Activated naive CD4-positive, alpha-beta T cell treated with Interleukin-2 at 50 U/mL for 16 hours (primary cell): Measurements from ENCODE around the gene SH3GLB2.
"Not testable (repeated sequence)": the region's sequence is repeated elsewhere in the genome, so short reads cannot be mapped to it uniquely, and the experiment has no call there.

Source experiments
- DNase-seq: peaks from one replicate; pipeline ENCODE4 v3.0.0-alpha.2; 2020

Gene SH3GLB2

GRCh38 chr9:129014124-129014523 is 14.0 kb downstream of the SH3GLB2 start:
- no peak for DNase-seq

- no peak for DNase-seq
Measured at GRCh38 chr9:129013674-129014073, 14.5 kb downstream of the SH3GLB2 start.

DNA sequence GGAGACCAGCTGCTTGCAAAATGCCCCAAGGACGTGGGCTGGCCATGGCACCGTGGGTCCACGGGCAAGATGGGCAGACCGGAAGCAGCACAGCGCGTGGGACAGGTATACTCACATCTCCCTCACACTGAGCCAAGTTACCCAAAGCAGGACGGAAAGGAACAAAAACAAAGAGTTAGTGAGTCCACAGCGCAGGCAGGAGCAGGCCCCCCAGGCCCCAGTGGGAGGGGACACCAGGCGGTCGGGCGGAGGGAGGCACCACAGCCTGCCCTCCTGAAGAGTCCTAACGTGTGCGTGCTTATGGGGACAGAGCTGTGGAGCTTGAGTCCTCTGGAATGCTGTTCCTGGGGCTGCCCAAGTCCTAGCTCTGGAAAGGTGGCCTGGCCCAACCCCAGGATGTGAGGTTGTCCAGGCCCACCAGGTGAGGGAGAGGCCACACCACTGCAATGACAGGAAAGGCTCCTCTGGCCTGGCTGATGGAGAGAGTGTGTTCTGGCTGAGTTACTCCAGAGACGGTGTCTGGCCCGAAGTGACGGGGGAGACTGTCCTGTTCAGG is 15.2 kb downstream of the SH3GLB2 start:
- no peak for DNase-seq

DNA sequence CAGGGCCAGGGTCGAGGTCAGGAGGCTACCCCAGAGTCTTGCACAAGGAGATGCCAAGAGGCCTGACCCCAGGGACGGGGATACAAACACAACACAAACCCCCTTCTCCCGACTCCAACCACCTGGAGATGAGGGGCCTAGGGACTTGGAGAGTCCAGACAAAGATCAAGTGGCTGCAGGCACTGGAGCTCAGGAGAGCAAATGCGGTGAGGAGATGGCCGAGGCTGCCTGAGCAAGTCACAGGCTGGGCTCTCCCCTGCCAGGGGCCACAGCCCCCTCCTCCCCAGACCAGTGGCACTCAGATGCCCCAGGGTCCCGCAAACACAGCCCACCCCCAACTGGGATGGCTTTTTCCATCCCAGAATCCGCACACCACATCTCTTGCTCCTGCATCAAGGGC is 15.8 kb downstream of the SH3GLB2 start:
- DNase-seq: no peak

- DNase-seq: no peak
Measured at GRCh38 chr9:129011761-129012181, 16.4 kb downstream of the SH3GLB2 start.

DNA sequence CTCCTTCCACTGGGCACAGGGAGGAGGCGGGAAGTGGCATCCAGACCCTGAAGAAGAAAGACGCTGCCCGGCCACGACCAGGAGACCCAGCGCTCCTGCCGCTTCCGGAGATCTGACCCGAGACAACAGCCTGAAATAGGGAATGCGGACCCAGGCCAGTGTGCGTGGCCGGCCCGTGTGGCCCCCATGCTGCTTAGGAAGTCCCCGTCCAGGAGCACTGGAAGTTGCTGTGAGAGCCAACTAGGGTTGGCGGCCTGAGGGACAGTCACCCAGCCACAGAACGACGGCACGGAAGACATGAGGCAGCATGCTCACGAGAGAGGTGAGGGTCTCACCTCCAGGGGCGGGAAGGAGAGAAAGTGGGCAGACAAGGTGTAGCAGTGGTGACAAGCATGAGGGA is 17.0 kb downstream of the SH3GLB2 start:
- DNase-seq: no peak

DNA sequence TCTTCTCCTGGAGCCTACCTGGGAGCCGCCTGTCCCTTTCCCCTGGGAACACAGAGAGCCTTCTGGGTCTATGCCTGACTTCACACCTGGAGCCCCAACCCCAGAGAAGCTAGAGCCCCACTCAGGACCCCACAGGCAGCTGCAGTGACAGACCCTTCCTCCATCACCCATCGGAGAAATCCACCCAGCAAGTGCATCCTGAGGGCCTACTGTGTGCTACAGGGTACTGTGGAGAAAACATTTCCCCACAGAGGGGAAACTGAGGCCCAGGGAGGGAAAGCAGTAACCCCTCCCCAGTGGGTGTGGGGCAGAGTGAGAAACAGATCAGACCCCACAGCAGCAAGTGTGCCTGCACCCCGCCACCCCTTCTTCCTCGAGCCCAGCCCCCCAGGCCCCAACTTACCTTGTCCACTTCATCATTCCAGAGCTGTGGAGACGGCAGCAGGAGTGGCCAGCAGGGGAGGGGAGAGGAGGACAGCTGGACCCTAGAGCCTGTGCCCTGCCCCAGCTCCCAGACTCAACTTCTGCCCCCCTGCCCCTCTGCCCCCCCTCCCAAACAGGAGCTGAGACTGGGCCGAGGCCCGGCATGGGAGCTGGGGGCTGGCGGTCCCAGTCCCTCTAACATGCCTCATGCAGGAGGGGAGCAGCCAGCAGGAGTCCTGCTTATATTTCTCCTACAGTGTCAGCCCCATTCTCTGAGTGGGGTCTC is 17.7 kb downstream of the SH3GLB2 start:
- DNase-seq: no peak

- no peak for DNase-seq
Measured at GRCh38 chr9:129009584-129010141, 18.5 kb downstream of the SH3GLB2 start.

GRCh38 chr9:129008986-129009583 is 19.0 kb downstream of the SH3GLB2 start:
- no peak for DNase-seq

GRCh38 chr9:129008469-129008965 is 19.6 kb downstream of the SH3GLB2 start:
- DNase-seq: no peak

DNA sequence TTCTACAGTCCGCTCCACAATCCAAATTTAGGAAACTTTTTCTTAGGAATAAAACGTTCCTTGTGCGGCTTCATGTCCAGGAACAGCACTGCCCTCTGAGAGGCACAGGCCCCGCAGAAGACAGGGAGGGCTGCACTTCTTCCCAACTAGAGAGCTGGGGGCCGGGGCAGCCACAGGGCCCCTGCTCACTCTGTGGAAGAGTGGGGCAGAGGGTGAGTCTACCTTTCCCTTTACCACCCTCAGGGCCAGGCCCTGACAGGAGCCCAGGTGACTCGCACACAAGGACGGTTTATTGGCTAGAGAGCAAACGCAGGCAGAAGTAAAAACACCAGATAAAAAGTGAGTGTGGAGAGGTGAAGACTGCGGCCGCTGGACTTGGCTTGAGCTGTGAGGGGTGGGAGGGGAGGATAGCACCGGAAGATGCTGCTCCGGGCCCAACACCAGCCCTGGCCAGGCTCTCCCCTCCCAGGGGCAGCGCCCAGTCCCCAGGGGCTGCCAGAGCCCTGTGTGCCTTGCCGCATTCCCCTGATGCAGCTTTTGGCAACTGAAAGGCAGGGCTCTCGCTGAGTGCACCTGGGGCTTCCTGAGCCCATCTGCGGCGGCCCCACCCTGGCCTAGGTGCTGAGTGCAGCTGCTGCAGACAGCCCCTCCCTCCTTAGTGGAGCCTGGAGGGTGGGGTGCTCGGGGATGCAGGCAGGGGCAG is 20.2 kb downstream of the SH3GLB2 start:
- DNase-seq: no peak

DNA sequence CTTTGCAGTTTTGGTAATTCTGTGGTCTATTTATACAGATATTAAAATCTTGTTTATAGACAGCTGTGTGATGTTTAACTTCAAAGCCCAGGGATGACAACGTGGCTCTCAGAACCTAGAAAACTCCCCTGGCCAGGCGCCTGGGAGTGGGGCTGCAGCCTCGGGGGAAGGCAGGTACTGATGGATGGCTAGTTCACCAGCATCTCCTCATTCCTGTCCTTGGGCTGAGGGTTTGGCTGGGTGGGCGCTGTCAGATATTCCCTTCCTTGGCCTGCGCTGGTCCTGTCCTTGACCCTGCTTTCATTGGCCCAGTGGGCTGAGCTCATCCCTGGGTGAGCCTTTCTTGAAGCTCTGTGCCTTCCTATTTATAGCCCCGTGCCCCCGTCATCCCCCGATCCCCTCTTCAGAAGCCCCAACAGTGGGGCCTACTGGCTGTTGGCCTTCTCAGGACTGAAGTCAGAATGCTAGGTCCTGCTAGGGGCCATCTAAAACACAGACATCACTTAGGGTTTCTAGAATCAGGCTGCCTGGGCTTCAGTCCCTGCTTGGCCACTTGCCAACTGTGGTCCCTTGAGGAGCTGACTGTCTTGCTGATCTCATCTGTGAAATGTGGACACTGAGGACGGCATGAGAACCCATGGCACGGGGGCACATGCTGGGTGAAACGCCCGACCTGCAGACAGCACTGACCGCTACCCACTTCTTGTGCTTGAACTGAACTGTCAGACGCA is 20.9 kb downstream of the SH3GLB2 start:
- no peak for DNase-seq

- peak; percentile 39 for DNase-seq
Measured at GRCh38 chr9:129006328-129007034, 21.6 kb downstream of the SH3GLB2 start.

DNA sequence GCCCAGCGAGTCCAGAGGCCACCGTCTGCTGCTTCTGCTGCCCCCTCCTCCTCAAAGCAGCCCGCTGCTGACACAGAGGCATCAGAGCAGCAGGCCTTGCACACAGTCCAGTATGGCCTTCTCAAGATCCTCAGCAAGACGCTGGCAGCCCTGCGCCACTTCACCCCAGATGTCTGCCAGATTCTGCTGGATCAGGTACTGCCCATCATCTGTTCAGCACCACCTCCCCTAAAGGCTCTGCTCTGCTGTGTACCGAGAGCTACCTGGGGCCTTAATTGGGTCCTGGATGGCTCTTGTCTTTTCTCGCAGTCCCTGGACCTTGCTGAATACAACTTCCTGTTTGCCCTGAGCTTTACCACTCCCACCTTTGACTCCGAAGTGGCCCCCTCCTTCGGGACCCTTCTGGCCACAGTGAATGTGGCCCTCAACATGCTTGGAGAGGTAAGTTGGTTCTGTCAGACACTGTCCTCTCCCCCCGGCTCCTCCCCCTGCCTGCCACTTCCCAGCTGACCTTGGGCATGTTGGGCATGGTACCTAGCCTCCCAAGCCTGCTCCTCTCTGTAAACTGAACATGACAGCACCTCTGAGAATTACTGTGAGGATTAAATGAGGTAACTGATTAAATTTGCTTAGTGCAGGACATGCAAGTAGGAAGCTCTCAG is 22.7 kb downstream of the SH3GLB2 start:
- no peak for DNase-seq

DNA sequence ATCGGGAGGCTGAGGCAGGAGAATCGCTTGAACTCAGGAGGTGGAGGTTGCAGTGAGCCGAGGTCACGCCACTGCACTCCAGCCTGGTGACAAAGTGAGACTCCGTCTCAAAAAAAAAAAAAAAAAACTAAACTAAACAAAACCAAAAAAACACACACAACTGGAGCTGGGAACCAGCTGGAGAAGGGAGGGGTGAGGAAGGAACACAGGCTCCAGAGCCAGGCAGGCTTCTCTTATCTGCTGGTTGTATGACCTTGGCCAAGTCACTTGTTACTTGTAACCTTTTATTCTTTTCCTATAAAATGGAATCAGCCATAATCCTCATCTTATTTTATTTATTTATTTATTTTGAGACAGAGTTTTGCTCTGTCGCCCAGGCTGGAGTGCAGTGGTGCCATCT is 24.0 kb downstream of the SH3GLB2 start:
- DNase-seq: not testable (repeated sequence)

- no peak for DNase-seq
Measured at GRCh38 chr9:129002992-129003391, 25.1 kb downstream of the SH3GLB2 start.

DNA sequence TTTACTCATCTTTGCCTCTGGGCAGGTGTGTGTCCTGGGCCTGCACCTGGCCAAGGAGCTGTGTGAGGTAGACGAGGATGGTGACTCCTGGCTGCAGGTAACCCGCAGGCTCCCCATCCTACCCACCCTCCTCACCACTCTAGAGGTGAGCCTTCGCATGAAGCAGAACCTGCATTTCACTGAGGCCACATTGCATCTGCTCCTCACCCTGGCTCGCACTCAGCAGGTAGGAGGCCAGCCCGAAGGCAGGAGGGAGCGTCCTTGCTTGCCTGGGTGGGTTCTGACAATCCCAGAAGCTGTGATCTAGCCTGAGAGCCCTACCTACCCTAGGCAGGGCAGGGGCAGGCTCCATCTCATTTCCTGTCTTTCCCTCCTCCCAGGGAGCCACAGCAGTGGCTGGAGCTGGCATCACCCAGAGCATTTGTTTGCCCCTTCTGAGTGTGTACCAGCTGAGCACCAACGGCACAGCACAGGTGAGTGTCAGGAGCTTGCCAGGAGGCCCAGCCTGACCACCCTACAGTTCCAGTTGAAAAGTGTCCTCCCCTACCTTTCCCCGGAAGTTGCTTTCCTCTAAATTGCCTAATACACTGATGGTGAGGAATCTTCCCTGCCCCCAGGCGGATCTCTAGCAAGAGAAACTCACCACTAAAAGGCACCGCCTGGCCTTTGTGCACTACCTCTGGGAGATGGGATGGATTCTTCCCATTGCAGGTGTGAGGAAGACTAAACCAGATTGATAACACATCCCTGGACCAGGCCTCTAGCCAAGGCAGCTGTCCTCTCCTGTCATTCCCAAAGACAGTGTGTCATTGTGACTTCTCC is 26.4 kb downstream of the SH3GLB2 start:
- no peak for DNase-seq

GRCh38 chr9:128999581-129000206 is 28.4 kb downstream of the SH3GLB2 start:
- DNase-seq: no peak

- DNase-seq: no peak
Measured at GRCh38 chr9:128998462-128998861, 29.7 kb downstream of the SH3GLB2 start.

DNA sequence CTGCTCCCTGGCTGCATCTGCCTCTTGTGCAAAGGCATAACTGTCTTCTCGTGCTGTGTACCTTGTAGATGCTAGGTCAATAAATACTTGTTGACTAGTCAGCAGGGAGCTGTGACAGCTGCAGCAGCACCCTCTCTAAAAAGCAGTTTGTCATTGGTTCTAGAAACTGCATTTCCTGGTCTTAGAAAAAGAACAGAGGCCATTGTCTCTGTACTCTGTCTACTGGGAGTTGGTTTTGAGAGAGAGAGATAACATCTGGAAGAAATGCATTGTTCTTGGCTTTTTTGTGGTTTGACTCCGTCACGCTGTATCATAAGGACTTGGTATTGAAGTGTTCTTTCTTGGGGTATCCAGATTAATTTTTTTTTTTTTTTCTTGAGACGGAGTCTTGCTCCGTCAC is 32.3 kb downstream of the SH3GLB2 start:
- DNase-seq: no peak
